ENCODE data around the gene BIRC5.
A peak's percentile ranks its signal among the peaks of the same experiment; 100 is the strongest.
"Not testable (repeated sequence)": the region's sequence is repeated elsewhere in the genome, so short reads cannot be mapped to it uniquely, and the experiment has no call there.

Gene BIRC5

GRCh38 chr17:78214016-78214705, at the start of gene BIRC5:
Gene BIRC5 (plus strand): TSS chr17:78214253. CDS start chr17:78214317, 64 bp downstream.
- DNase-seq: peak; percentile 91

DNA sequence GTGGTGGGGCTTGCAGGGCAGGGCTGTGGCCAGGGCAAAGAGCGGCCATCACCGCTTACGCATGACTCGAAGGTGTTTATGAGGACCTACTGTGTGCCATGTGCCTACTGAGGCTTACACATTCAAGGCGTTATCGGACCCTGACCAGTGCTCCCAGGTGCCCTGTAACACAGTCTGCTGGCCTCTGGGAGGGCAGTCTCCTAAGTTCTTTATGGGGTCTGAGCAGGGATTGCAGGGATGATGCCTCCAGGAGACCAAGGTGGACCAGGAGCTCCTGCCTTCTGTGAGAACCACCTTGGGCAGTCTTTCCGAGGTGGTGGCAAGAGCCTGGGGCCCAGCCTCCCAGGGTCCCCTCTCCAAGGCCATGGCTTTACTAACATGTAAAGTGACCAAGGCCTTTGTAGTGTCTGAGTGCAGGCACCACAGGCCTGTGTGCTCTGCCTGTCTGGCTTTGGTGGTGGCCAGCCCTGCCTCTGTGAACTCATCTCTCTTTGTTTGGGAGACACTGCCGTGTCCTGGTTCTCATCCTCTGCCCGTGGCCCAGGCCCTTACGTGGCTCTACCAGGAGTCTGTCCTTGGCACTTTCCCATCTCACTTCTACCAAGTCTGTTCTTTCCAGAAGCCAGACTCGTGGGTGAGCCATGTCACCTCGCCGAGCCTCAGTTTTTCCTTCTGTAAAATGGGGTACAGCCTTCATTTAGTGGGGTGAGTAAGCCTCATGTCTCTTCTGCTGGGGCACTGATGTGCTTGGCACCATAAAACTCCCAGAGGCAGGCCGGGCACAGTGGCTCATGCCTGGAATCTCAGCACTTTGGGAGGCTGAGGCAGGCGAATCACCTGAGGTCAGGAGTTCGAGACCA, 49.1 kb upstream of the BIRC5 start:
- DNase-seq: no peak

GRCh38 chr17:78166416-78166815, 47.6 kb upstream of the BIRC5 start:
- no peak for DNase-seq

- peak; percentile 73 for DNase-seq
These were observed 45.7 kb upstream of the BIRC5 start, which contains the start of gene SYNGR2 for GRCh38 chr17:78168242-78168902. Gene SYNGR2 (plus strand): TSS chr17:78168581. CDS start chr17:78168617, 36 bp downstream.

GRCh38 chr17:78168903-78169793, 44.9 kb upstream of the BIRC5 start:
- DNase-seq: no peak

DNA sequence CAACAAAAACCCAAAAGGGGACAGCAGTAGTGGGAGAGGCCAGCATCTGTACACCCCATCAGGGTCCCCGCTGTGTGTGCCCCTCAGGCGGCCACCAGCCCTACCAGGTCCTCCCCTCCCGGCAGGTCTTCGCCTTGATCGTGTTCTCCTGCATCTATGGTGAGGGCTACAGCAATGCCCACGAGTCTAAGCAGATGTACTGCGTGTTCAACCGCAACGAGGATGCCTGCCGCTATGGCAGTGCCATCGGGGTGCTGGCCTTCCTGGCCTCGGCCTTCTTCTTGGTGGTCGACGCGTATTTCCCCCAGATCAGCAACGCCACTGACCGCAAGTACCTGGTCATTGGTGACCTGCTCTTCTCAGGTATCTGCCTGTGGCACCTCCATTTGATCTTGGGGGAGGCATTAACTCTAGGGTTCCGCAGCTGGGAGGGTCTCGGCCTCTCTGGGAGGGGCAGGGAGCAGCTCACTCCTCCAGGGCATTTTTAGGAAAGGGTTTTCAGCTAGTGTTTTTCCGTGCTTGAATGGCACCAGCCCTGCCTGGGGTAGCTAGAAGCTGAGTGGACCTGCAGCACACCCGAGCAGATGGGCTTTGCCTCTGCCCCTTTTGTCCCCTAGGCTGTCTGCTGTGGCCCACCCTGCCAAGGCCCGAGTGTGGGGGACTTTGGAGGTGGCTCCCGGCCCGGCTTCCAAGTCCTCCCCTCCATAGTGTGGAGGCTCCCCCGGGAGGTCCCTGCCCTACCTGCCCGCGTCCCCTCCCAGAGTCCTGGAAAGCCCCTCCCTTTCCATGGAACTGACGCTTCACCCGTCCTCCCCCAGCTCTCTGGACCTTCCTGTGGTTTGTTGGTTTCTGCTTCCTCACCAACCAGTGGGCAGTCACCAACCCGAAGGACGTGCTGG, 43.1 kb upstream of the BIRC5 start:
- DNase-seq: no peak

GRCh38 chr17:78171591-78172248, 42.3 kb upstream of the BIRC5 start:
- not testable (repeated sequence) for DNase-seq

DNA sequence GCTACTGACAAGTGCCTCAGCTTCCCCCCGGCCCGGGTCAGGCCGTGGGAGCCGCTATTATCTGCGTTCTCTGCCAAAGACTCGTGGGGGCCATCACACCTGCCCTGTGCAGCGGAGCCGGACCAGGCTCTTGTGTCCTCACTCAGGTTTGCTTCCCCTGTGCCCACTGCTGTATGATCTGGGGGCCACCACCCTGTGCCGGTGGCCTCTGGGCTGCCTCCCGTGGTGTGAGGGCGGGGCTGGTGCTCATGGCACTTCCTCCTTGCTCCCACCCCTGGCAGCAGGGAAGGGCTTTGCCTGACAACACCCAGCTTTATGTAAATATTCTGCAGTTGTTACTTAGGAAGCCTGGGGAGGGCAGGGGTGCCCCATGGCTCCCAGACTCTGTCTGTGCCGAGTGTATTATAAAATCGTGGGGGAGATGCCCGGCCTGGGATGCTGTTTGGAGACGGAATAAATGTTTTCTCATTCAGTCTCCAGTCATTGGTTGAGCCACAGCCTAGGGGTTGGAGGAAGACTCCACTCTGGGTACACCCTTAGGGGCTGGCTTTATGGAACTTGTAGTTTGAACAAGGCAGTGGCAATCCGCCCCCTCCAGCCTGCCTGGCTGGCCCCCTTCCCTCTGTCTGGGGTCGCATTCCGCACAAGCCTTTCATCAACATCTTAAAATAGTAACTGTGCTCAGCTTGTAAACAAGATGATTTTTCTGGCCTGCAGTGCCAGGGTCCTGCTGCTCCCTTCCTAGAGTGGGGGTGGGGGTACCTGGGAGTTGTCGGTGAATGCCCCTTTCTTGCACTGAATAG, 41.6 kb upstream of the BIRC5 start:
- DNase-seq: peak; percentile 8

- no peak for DNase-seq
These were observed 40.8 kb upstream of the BIRC5 start for GRCh38 chr17:78173097-78173715.

GRCh38 chr17:78174346-78174869, 39.6 kb upstream of the BIRC5 start:
- no peak for DNase-seq

DNA sequence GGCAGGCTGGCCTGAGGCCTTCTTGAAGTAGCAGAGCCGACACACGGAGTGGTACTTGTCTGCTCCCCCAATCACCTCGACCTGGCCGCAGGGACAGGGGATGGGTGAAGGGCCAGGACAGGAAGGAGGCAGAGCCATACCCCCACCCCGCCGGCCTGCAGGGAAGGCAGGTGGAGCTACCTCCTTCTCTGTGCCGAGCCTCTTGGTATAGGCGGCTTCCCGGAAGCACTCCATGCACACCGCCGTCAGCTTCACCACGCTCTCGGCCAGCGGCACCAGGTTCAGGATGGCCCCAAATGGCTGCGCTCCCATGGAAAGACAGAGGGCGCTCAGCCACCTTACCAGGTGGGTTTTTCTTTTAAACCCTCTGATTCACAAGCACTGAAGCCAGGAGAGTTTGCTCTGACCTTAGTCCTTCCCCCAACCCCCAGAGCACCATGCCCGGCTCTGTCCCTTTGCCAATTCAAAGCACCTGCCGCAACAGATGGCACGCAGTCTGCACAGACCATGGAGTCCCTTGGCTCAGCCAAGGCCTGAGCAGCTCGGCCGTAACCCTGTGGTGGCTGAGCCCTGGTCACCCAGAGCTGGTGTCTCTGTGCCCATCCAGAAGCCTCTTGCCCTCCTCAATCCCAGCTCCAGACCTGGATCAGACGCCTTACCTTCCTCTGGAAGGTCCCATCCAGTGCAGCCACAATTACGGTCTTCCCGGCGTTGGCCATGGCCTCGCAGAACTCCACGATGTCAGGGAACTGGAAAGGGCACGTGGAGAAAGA, 39.0 kb upstream of the BIRC5 start:
- no peak for DNase-seq

GRCh38 chr17:78175643-78175981, 38.4 kb upstream of the BIRC5 start:
- DNase-seq: no peak

DNA sequence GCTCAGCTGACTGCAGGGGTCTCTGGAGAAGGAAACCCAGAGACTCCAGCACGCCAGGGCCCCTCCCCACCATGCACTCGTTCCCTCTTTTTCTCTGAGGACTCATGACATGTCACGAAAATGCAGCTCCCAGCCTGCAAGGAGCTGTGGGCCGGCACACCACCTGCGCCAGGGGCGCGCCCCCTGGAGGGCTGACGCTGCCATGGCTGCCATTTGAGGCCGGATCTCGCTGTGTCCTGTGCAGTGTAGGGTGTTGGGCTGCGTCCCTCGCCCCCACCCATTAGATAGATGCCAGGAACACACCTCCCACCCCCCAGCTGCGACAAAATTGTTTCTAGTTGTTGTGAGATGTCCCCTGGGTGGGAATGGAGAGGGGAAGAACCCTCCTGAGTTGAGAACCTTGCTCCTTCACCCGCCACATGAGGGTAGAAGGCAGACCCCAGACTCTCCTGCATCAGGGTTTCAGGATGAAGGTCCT, 37.5 kb upstream of the BIRC5 start:
- peak; percentile 26 for DNase-seq

DNA sequence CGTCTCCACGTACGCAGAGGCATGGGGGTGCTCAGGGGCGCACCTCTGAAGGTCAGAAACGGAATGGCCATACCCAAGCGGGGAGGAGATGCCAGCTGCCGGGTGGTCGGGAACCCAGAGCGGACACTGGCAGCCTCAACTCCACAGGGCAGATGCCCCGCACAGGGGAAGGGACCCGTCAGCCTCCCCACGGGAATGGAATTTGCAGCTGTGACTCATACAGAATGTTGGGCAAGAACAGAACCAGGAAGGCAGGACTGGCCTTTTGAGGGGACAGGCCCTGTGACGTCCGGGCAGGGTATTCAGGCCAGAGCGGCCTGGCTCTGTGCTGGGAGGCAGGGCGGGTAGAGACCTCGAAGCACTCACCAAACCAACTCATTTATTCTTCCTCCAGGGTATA, 34.7 kb upstream of the BIRC5 start:
- no peak for DNase-seq

- no peak for DNase-seq
These were observed 34.0 kb upstream of the BIRC5 start for GRCh38 chr17:78180083-78180482.

GRCh38 chr17:78180508-78180907, 33.5 kb upstream of the BIRC5 start:
- no peak for DNase-seq

DNA sequence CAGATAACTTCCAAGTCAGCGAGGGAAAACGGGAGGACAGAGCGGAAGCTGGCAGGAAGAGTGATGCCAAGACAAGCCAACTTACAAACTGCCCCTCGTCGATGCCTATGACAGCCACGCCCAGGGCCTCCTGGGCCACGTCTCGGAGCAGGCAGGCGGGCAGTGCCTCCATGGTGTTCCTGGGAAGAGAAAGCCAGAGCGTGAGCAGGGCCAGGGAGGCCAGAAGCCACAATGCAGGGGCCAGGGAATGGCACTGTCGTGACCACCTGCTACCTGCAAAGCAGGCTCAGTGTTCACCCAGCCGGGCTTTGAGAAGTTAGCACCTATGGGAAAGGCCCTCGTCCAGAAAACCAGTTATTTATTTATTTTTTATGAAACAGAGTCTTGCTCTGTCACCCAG, 31.5 kb upstream of the BIRC5 start:
- DNase-seq: no peak

DNA sequence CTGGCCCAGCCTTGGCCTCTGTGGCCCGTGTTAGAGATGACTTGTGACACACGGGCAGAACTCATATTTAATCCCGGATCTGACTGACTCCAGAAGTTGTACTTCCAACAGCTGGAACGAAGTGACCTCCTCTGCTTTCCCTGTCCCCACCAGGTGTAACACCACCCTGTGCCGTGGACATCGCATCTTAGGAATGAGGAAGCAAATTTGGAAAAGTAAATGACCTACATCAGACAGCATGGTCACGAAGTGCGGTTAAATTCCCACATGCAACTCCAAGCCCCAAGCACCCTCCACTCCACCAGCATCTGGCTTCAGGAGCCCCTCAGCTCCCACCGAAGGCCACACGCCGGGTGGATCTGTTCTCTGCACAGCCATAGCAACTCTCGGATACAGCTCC, 30.1 kb upstream of the BIRC5 start:
- DNase-seq: no peak

Data from NCI-H2227 treated with DMSO at 0.1 percent for 48 hours (cell line).